Activated naive CD8-positive, alpha-beta T cell treated with anti-CD3 and anti-CD28 coated beads for 36 hours (primary cell): ENCODE data around the gene DHRS7. TPM values are rescaled to one million over a fixed set of nuclear protein-coding genes. Genes with fewer than 3 reads are reported as not detected.

ENCODE experiments used
- DNase-seq: peaks from one replicate; pipeline ENCODE4 v3.0.0; 2021
- H3K27ac Mint-ChIP-seq: one replicate; pipeline ENCODE4 v1.8.0; 2022; ENCODE audit warnings: mild to moderate bottlenecking, moderate library complexity, mixed read lengths
- H3K27me3 Mint-ChIP-seq: one replicate; pipeline ENCODE4 v1.8.0; 2022; ENCODE audit warnings: mild to moderate bottlenecking, mixed read lengths
- H3K36me3 Mint-ChIP-seq: one replicate; pipeline ENCODE4 v1.8.0; 2021; ENCODE audit warnings: mild to moderate bottlenecking, mixed read lengths
- H3K4me1 Mint-ChIP-seq: one replicate; pipeline ENCODE4 v1.8.0; 2021; ENCODE audit warnings: mixed read lengths
- H3K4me3 Mint-ChIP-seq: one replicate; pipeline ENCODE4 v1.8.0; 2022; ENCODE audit warnings: mild to moderate bottlenecking, moderate library complexity, mixed read lengths
- H3K9me3 Mint-ChIP-seq: one replicate; pipeline ENCODE4 v1.8.0; 2022; ENCODE audit warnings: mixed read lengths
- total RNA-seq, 2 experiments: library from RNA; stranded (reverse); gene quantifications; one replicate each; pipeline ENCODE4 v1.2.3, GENCODE V29; 2021

Gene DHRS7
- total RNA-seq, 2 experiments from 2014 or later: 61.1 to 63.8 TPM

DNA sequence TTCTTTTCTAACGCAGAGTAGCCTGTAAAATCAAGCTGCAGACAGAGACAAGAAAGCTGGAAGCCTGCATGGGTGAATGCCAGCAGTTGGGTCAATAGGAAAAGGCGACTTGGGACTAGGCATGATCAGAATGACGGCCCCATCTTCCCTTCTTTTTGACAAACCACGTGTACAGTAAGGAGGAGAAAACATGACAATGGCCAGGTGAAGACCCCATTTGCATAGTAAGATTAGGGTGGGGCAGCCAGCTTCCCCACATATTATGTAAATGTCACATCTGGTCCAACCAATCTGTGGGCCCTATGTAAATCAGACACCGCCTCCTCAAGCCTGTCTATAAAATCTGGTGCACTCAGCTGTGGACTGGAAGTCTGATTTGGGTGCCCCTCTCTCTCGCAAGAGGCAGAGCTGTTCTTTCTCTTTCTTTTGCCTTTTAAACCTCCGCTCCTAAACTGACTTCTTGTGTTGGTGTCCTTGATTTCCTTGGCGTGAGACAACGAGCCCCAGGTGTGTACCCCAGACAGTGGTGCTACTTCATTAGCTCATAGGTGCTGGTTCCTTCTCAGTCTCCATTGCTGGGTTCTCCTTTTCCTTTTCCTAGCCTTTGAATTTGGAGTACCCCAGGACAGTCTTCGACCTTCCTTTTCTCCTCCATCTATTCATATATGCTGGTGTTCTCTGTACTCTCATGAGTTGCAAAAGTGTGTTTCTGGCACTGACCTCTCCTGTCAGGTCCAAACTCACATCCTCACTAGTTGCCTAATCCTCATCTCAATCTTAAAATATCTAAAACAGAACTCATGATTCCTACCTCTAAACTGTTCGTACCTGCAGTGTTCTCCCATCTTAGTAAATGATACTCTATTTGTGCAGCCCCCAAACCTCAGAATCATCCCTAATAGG lies 9.4 kb upstream of the DHRS7 start:
- DNase-seq: no peak
- Mint-ChIP-seq H3K4me1 (peaks cover 10% of the 10 kb centered on the region), H3K27me3 (no peaks in the 10 kb centered on the region), H3K27ac (no peak overlapping the region), H3K4me3 (no peak overlapping the region), H3K36me3 (no peaks in the 10 kb centered on the region), H3K9me3 (peaks cover 2% of the 10 kb centered on the region)

DNA sequence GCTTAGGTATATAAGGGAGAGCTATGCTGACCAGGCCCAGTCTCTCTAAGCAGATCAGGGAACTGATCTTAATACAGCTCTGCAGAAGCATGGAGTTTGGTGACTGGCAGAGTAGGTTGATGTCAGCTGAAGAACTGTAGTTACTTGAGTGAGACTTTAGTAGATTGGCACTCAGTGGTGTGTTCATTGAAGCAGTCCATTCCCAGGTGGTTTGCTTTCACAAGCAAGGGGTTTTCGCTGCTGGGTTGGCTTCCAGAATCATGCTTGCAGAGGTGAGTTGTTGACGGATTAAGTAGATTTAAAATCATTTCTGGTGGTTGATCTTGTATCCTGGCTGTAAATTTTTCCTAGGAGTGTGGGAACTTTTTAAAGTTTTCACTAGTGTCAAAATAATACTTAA lies 6.5 kb upstream of the DHRS7 start:
- DNase-seq: no peak
- Mint-ChIP-seq H3K27me3 (no peaks in the 10 kb centered on the region), H3K4me1 (peaks cover 7% of the 10 kb centered on the region), H3K9me3 (no peaks in the 10 kb centered on the region), H3K4me3 (no peak overlapping the region), H3K36me3 (no peaks in the 10 kb centered on the region), H3K27ac (no peak overlapping the region)

DNA sequence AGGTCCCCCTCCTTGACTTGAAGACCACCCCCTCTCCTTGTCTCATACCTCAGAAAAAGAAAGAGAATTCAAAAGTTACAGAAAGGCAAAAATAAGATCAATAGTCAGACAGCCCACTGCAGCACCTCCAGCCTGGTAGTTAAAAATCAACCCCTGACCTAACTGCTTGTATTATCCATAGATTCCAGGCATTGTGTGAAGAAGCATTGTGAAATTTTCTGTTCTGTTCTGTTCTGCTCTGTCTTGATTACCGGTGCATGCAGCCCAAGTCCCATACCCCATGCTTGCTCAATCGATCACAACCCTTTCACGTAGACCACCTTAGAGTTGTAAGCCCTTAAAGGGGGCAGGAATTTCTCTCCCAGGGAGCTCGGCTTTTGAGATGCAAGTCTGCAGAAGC lies 5.8 kb upstream of the DHRS7 start:
- Mint-ChIP-seq H3K9me3 (no peaks in the 10 kb centered on the region), H3K4me3 (no peak overlapping the region), H3K4me1 (peaks cover 14% of the 10 kb centered on the region), H3K36me3 (no peaks in the 10 kb centered on the region), H3K27me3 (no peaks in the 10 kb centered on the region), H3K27ac (no peak overlapping the region)
- no peak for DNase-seq

DNA sequence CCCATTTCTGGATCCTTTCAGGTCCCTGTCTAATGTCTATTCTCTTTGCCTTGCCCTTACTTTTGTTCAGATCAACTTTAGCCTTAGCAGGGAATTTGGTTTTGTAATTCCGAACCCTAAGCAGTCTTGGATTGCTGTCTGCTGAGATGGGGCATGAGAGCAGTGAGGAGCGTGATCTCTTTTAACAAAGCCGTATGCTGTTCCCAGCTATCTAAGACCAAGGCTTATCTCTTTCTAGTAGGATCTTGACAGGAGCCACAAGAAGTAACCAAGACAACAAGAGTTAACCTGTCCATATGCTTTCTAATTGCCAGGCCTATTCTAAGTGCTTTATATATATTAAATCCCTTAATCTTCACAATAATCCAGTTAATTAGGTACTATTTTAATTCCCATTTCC lies 4.5 kb upstream of the DHRS7 start:
- Mint-ChIP-seq H3K4me1 (peaks cover 18% of the 10 kb centered on the region), H3K4me3 (no peak overlapping the region), H3K27me3 (no peaks in the 10 kb centered on the region), H3K36me3 (no peaks in the 10 kb centered on the region), H3K27ac (no peak overlapping the region), H3K9me3 (no peaks in the 10 kb centered on the region)
- DNase-seq: no peak

DNA sequence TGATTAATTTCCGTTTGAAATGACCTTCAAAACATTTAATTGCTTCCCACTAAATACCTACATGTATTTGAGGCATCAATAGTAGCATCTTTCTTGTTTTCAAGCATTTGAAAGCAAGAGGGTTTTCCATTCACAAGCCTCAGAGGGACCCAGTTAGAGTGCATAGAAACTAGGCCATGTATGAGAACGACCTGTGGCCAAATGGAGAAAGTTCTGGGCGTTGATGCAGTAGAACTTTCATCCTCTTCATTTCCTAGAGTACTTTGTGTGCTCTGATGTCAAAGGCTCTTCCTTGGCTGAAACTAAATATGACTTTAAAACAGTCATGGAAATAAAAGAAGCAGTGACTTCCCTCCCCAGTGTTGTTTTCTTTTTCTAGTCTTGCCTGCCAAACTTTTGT lies 944 bp upstream of the DHRS7 start:
- Mint-ChIP-seq H3K27me3 (no peaks in the 10 kb centered on the region), H3K36me3 (peaks cover 18% of the 10 kb centered on the region), H3K4me3 (peak overlapping the region; percentile 97), H3K9me3 (no peaks in the 10 kb centered on the region), H3K4me1 (peaks cover 35% of the 10 kb centered on the region), H3K27ac (peak overlapping the region; percentile 91)
- DNase-seq: no peak

DNA sequence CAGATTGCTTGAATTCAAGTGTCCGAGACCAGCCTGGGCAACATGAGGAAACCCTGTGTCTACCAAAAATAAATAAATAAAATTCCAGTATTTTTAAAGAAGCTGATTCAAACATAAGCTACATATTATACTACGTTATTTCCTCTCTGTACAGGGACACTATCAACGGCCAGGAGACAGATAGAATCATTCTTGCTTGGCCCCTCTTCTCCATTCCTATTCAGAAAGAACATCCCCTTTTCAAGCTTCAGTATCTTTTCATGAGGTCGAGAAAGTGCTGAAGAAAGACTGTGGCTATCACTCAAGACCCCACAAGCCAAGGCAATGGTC lies 314 bp upstream of the DHRS7 start:
- H3K4me3 Mint-ChIP-seq: peak overlapping the region; percentile 97
- peaks cover 36% of the 10 kb centered on the region for H3K4me1 Mint-ChIP-seq
- peaks cover 23% of the 10 kb centered on the region for H3K36me3 Mint-ChIP-seq
- H3K27ac Mint-ChIP-seq: peak overlapping the region; percentile 91
- H3K27me3 Mint-ChIP-seq: no peaks in the 10 kb centered on the region
- no peaks in the 10 kb centered on the region for H3K9me3 Mint-ChIP-seq
- DNase-seq: no peak

DNA sequence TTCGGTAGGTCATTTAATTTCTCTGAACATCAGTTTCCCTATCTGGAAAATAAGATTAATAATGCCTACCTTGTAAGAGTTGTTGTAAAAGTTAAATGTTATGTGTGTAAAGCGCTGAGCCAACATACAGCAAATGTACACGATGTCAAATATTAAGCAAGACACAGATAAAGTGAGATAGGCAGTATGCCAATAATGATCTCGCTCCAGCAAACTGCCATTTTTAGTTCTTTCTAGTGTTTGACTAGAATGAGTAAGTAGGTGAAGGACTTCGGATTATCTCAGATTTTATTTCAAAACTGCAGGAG lies 840 bp downstream of the DHRS7 start:
- H3K9me3 Mint-ChIP-seq: no peaks in the 10 kb centered on the region
- no peak for DNase-seq
- peak overlapping the region; percentile 97 for H3K4me3 Mint-ChIP-seq
- peaks cover 29% of the 10 kb centered on the region for H3K36me3 Mint-ChIP-seq
- peak overlapping the region; percentile 99 for H3K27ac Mint-ChIP-seq
- no peaks in the 10 kb centered on the region for H3K27me3 Mint-ChIP-seq
- H3K4me1 Mint-ChIP-seq: peaks cover 40% of the 10 kb centered on the region

DNA sequence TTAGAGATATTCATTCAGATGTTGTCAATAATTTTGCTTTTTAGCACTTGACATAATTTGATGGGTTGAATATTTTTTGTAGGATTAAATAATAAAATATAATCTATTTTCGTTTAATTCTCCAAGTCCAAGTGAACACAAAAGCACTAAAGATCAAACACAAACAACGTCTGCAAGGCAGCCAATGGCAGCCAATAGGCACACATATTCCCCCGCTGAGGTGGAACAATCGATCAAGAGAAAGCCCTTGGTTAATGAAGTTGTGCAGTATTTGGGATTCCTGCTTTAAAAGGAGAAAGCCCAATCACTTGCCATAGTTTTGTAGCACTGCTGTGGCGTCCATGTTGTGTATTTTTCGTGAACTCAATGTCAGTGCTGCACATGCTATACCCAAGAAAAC lies 1.5 kb downstream of the DHRS7 start:
- Mint-ChIP-seq H3K9me3 (no peaks in the 10 kb centered on the region), H3K27ac (no peak overlapping the region), H3K4me3 (peak overlapping the region; percentile 97), H3K27me3 (no peaks in the 10 kb centered on the region), H3K36me3 (peaks cover 32% of the 10 kb centered on the region), H3K4me1 (peaks cover 47% of the 10 kb centered on the region)
- DNase-seq: no peak

DNA sequence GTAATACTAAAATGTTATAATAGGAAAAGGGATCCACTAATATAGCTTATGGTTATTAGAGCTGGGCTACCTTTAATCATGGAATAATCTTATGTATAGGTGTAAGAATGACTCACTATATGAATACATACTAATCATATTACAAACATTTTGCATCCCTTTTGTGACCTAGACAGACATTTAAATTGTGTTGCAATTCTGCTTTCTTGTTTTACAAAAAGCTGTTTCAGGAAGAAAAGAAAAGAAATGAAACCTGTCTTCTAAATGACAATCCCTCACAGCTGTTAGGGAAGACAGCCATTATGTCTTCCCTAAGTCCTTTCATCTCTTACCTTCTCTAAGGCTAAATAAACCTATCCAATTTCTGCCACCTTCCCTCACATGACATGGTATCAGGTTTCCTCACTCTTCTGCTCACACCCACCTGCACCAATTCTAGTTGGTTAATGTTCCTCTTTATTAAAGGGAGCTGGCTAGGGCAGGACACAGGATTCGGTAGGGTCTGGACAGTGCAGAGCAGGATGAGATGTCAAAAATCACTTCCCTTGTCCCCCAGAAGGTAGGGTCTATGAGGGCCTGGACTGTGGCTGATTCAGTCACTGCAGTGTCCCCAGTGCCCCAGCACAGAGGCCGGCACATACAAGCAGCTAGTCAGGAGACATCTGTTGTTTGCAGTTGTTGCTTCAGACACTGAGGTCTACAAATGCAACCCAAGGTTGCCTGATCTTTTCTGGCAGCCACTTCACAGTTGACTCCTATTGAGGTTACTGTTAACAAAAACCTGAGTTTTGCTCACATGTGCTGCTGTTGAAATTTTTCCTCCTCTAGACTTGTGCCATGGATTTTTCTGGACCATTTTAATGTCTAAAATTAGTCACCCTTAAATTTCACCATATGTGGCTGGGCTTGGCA lies 3.7 kb downstream of the DHRS7 start:
- H3K4me3 Mint-ChIP-seq: no peak overlapping the region
- H3K9me3 Mint-ChIP-seq: no peaks in the 10 kb centered on the region
- no peak for DNase-seq
- peak overlapping the region; percentile 43 for H3K27ac Mint-ChIP-seq
- peaks cover 59% of the 10 kb centered on the region for H3K4me1 Mint-ChIP-seq
- H3K36me3 Mint-ChIP-seq: peaks cover 39% of the 10 kb centered on the region
- no peaks in the 10 kb centered on the region for H3K27me3 Mint-ChIP-seq

DNA sequence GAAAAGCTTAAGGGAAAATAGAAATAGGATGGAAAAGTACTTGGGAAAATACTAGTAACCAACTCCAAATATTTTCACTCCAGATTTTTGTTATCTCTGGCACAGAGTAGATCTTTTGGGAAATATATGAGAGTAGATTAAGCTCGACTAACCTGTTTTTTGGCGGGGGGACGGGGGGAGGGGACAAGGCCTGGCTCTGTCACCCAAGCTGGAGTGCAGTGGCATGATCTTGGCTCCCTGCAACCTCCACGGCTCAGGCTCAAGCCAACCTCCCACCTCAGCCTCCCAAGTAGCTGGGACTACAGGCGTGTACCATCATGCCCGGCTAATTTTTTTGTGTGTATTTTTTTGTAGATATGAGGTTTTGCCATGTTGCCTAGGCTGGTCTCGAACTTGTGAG lies 4.8 kb downstream of the DHRS7 start:
- DNase-seq: no peak
- peaks cover 45% of the 10 kb centered on the region for H3K36me3 Mint-ChIP-seq
- H3K27me3 Mint-ChIP-seq: no peaks in the 10 kb centered on the region
- H3K27ac Mint-ChIP-seq: no peak overlapping the region
- H3K9me3 Mint-ChIP-seq: no peaks in the 10 kb centered on the region
- no peak overlapping the region for H3K4me3 Mint-ChIP-seq
- peaks cover 56% of the 10 kb centered on the region for H3K4me1 Mint-ChIP-seq

DNA sequence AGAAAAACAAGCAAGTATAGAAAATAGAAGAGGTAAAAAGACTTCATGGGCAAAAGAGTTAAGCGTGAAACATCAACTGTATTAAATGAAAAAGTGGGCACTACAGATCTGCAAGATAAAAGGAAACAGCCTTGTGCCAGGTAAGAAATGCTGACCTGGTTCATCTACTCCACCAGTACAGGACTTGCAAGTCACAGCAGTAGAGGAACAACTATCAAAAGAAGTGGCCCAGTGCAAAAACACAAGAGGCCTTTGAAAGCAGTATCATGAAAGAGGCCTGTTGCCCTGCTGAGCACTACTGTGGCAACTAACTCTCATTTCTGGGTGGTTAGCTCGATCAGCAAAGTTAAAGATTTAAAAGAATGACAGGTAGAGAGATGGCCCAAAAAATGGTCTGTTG lies 10.5 kb downstream of the DHRS7 start:
- peaks cover 62% of the 10 kb centered on the region for H3K4me1 Mint-ChIP-seq
- no peak for DNase-seq

DNA sequence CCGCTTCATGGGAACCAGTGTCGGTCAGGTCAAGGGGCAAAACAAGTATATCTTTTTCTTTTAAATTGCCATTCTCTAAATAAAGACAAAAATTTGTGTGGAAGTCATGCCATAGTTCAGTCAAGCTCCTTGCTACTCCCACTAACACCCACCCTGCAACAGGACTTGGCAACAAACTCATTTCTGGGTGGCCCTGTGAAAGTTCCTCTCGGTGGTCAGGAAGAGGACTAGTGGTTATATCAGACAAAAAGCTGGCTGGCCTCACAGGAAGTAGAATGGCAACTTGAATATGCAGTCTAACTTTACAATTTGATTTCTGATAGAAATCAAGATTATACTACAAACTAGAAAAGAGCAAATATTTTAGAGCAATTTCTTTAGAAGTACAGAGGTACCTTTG lies 11.2 kb downstream of the DHRS7 start:
- Mint-ChIP-seq H3K9me3 (no peaks in the 10 kb centered on the region), H3K4me1 (peaks cover 55% of the 10 kb centered on the region), H3K4me3 (no peak overlapping the region), H3K36me3 (peaks cover 63% of the 10 kb centered on the region), H3K27ac (peak overlapping the region; percentile 79), H3K27me3 (no peaks in the 10 kb centered on the region)
- no peak for DNase-seq

More for the DNA sequence above, 10.5 kb downstream of the DHRS7 start:
- no peaks in the 10 kb centered on the region for H3K27me3 Mint-ChIP-seq
- peaks cover 64% of the 10 kb centered on the region for H3K36me3 Mint-ChIP-seq
- no peaks in the 10 kb centered on the region for H3K9me3 Mint-ChIP-seq
- H3K27ac Mint-ChIP-seq: peak overlapping the region; percentile 79
- H3K4me3 Mint-ChIP-seq: no peak overlapping the region

DNA sequence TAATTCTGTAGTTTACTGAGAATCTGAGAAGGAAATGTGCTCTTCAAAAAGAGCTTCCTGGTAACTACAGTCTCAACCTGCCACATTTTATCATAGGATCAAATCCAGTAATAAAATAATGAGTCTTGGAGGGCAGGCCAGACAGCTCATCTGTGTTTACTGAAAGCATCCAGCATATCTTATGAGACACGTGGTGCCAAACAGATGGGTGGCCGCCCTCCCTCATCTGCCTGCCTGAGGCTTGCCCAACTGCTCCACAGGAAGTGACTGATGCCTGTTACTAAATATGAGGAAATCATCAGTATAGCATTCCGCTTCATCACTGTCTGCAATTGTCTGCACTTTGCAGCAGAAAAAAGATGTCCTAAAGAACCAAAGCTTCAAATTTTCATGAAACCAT lies 13.5 kb downstream of the DHRS7 start:
- H3K36me3 Mint-ChIP-seq: peaks cover 62% of the 10 kb centered on the region
- peak; percentile 54 for DNase-seq
- no peaks in the 10 kb centered on the region for H3K27me3 Mint-ChIP-seq
- no peaks in the 10 kb centered on the region for H3K9me3 Mint-ChIP-seq
- peak overlapping the region; percentile 81 for H3K27ac Mint-ChIP-seq
- H3K4me1 Mint-ChIP-seq: peaks cover 37% of the 10 kb centered on the region
- H3K4me3 Mint-ChIP-seq: no peak overlapping the region

DNA sequence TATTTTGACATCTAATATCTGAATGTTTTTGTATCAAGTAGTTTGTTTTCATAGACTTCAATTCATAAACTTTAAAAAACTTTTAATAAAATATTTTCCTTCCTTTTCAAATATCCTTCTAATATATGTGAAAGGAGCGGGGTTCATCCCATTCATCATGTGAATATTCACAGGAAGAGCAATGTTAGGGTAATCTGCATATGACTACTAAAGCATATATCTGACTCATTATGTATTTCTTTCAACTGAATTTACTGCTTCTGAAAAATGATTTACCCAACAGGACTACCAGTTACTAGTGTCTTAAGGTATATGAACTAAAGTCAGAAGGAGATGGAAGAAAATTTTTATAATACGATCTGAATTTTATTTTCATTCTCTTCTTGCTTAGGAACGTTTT lies 30.5 kb downstream of the DHRS7 start:
- Mint-ChIP-seq H3K4me3 (no peak overlapping the region), H3K27me3 (no peaks in the 10 kb centered on the region), H3K27ac (no peak overlapping the region), H3K4me1 (peaks cover 2% of the 10 kb centered on the region), H3K36me3 (peaks cover 41% of the 10 kb centered on the region), H3K9me3 (peaks cover 1% of the 10 kb centered on the region)
- no peak for DNase-seq

DNA sequence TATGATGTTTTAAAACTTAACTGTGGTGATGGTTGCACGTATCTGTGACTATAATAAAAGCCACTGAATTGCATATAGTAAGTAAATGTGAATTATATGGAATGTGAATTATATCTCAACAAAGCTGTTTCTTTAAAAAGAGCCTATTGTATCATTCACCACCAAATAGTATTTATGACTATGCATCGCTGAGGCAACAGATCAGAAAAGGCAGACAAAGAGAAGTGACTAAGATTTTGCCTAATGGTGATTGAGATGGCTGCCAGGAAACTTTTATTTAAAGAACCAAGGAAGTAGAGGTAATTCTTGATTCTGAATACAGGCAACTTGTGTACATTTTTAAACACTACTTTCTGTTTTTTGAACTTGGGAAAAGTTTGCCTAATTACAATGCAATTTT lies 31.7 kb downstream of the DHRS7 start:
- H3K4me1 Mint-ChIP-seq: peaks cover 2% of the 10 kb centered on the region
- DNase-seq: no peak
- peaks cover 45% of the 10 kb centered on the region for H3K36me3 Mint-ChIP-seq
- H3K27me3 Mint-ChIP-seq: no peaks in the 10 kb centered on the region
- H3K9me3 Mint-ChIP-seq: peaks cover 1% of the 10 kb centered on the region
- no peak overlapping the region for H3K27ac Mint-ChIP-seq
- no peak overlapping the region for H3K4me3 Mint-ChIP-seq
